NCI-H2107 (cell line): ENCODE data around the gene DNAJB4.
A peak's percentile ranks its signal among the peaks of the same experiment; 100 is the strongest.
"Not testable (repeated sequence)": the region's sequence is repeated elsewhere in the genome, so short reads cannot be mapped to it uniquely, and the experiment has no call there.

Source experiments
- DNase-seq: peaks from one replicate; lab custom pipeline; 2025; lab: John Stamatoyannopoulos, UW

Gene DNAJB4

DNA sequence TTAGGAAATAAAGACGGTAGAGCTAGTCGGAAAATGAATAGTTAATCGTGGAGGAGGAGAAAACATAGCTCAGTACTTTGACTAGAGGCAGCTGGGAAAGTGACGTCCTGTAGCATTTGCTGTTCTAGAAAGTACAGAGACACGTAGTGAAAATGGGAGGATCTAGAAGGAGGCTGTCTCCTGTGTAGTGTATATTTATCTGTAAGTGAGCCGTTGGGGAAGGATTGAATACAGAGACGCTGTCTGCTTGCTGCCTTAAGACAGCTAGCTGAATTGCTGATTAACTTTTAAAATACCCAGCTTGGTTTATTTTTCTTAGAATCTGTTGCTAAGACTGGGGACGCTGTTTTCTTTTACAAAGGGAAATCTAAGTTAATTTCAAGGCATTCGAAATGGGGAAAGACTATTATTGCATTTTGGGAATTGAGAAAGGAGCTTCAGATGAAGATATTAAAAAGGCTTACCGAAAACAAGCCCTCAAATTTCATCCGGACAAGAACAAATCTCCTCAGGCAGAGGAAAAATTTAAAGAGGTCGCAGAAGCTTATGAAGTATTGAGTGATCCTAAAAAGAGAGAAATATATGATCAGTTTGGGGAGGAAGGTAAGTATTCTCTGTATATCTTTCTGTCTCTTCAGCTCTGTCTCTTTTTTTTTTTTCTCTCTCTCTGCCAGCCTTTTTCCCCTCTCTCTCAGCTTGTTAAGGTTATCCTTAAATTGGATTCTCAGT lies at the start of gene DNAJB4:
Gene DNAJB4 (plus strand): TSS at position 221 of the 729 bp plus-strand sequence. CDS start 172 bp downstream, at position 393.
- DNase-seq: no peak

DNA sequence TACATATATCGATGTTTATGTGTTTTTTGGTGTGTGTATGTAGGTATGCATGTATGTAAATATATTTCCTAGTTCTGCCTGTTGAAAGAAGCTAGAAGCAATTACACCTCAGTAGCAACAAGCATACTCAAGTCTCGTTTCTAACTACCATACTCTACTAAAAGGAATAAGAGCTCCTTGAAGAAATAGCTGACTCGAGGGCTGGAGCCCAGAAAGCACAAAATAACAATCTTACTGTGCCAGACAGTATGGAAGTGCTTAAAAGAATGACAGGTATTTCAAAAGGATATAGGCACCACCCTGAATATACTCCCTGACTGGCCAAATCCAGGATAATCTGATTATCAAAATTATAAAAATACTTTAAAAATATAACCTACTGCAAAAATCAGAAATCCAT lies 49.0 kb upstream of the DNAJB4 start:
- no peak for DNase-seq

DNA sequence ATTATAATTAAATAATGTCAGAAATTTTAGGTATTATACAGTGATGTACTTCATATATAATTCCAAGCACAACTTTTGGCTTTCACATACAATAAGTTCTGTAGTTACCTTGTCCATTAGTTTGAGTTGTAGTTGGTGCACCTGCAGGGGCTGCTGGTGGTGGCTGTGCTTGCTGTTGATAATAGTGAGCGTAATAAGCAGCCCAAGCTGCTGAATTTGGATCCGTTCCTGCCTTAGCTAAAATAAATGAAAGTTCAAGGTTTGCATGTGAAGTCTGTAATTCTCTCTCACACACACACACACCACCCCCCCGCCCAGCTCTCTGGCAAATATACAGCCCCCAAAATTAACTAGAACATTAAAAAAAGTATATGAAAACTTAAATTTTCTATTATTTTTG lies 48.3 kb upstream of the DNAJB4 start:
- DNase-seq: no peak

DNA sequence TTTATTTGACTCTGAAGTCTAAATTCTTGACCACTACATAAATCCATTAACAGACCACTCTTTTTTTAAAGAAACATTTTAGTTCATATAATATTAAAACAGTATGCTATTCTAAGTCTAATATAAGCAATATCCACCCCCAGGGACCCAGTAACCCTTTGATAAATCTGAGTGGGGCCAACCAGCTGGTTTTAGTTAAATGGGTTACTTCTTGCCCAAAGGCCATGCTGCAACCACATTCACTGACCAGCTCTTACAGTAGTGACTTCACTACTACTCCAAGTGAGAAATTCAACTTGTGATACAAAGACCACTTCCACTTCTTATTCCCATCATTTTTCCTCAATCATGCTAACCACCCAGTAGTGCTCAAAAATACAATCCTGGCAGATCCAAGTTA lies 46.3 kb upstream of the DNAJB4 start:
- no peak for DNase-seq

DNA sequence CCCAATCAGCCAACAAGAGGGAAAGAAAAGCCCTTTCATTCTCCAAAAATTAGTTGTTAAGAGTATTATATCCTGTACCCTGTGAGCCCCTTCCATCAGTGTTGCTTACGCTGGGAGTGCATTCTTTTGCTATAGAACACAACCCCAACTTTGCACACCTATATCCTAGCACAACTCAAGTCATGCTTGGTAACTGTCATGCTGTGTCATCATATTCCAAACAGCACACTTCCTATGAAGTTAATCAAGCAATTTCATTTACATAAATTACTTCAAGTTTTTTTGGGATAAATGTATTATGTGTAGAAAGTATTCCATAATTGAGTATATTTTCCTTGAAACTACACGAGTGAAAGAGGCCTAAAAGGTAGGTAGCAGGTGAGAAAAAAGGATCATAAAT lies 45.9 kb upstream of the DNAJB4 start:
- DNase-seq: no peak

DNA sequence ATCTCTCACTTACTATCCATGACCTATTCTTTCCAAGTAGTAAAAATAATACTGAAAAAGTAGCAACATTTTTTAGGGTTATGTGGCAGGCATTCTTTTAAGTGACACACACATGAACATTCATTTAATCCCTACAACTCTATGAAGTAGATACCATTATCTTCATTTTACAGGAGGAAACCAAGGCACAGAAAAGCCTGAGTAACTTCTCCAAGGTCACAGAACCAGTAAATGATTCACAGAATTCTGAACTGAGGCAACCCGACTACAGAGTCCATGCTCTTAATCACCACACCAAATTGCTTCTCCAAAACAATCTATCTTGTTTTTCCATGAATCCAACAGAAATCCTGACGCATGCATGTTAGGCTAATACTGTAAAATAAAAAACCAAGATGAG lies 43.3 kb upstream of the DNAJB4 start:
- DNase-seq: no peak

DNA sequence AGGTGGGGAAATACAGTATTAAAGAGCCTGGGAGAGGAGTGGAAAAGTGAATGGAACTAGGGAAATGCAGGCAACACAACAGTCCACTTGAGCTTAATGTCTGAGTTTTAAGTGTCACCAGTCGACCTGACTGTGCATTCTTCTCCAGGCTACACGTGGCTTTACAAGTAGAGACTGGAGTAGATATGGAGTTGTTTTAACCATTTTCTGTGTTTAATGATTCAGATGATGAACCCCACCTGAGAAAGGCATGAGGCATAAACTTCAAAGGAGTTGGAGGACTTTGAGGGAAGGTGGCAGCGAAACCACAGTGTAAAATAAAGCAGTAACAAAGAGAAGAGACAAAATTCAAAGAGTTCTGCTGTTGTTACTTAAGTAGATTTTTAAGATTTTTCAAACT lies 38.4 kb upstream of the DNAJB4 start:
- DNase-seq: no peak

DNA sequence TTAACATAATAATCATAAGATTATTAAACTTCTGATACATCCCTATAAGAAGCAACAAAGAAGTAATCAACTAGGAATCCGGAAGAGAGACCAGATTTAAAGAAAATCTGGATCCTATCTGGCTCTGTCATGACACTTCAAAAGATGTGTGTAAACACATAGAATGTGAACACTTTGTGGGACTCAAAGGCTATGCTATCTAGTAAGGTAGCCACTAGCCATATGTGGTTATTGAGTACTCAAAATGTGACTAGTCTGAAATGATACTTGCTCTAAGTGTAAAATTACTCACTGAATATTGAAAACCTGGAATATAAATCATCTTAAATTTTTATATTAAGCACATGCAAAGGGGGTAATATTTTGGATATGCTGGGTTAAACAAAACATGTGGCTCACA lies 34.5 kb upstream of the DNAJB4 start:
- no peak for DNase-seq

DNA sequence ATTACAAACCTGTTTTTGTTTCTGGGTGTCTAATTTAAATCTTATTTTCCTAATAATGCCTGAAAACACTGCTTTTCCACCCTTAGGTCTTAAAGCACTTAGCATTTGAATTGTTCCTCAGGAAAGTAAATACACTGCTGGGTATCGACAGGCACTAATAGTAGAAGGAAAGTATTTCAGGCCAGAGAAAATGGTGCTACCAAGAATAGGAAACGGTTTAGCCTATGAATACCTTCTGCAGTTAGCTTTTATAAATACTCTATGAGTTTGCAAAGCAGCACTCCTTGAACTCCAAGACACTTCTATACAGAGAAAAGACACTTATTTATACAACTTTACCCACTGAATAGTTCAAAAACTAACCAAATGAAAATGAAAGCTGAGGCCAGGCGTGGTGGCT lies 32.7 kb upstream of the DNAJB4 start:
- DNase-seq: no peak

DNA sequence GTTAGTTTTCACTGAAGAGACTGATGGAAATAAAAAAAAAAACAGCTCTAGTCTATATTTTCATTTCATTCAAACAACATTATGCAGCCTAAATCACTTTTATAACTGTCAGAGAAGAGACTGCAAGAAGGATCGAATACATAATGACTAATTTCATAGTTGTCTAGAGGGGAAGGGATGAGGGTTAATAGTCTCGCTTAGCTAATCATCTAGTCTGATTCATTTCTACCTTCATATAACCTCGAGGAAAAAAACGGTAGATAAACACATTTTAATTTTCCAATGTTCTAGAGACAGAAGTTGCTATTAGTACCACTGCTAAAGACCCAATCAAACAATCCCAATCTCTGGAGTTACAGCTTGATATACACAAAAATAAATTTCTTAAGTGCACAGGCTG lies 29.4 kb upstream of the DNAJB4 start:
- DNase-seq: no peak

DNA sequence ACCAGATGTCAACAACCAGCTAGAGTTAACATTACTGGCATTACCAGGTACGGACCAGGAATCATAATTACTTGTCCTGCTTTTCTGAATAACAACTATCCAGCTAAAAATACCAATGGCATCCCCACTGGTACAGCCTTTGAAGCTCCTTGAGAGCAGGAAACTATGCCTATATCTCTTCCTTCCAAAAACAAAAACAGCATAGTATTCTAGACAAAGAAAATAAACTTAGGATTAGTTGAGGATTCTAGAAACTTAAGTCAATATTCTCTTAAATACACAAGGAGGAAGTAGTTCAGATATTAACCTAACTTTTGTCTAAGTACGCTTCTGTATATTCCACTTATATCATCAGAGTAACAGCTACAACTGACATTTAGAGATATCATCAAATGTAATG lies 28.8 kb upstream of the DNAJB4 start:
- no peak for DNase-seq

DNA sequence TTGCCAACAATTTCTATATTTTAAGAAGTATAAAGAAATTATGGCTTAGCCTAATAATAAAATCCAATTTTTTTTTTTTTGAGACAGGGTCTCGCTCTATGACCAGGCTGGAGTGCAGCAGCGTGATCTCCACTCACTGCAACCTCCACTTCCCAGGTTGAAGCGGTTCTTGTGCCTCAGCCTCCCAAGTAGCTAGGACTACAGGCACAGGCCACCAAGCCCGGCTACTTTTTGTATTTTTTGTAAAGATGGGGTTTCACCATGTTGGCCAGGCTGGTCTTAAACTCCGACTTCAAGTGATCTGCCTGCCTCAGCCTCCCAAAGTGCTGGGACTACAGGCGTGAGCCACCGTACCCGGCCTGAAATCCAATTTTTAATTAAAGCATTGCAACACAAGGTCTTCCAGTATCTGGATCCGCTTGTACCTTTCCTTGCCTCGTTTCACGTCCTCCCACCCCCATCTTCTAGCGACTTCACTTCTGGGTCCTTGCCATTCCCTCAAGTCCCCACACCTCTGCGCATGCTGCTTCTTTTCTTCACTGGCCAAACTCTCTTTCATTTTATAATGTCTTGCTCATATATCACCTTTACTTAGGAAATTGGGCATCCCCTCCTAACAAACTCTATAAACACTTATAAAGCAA lies 28.2 kb upstream of the DNAJB4 start:
- no peak for DNase-seq

DNA sequence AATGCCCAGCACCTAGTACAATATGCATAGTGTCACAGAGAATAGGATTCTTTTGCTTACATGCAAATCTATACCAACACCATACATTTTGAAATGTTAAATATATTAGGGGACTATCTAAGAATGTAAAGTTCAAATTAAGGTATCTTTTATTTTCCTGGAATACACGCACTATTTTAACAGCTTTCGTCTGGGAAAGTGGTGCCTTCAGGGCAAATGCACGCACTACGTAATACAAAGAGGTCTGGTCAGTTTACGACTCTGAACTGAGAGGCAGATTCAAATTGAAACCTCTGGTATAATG lies 26.8 kb upstream of the DNAJB4 start:
- no peak for DNase-seq

DNA sequence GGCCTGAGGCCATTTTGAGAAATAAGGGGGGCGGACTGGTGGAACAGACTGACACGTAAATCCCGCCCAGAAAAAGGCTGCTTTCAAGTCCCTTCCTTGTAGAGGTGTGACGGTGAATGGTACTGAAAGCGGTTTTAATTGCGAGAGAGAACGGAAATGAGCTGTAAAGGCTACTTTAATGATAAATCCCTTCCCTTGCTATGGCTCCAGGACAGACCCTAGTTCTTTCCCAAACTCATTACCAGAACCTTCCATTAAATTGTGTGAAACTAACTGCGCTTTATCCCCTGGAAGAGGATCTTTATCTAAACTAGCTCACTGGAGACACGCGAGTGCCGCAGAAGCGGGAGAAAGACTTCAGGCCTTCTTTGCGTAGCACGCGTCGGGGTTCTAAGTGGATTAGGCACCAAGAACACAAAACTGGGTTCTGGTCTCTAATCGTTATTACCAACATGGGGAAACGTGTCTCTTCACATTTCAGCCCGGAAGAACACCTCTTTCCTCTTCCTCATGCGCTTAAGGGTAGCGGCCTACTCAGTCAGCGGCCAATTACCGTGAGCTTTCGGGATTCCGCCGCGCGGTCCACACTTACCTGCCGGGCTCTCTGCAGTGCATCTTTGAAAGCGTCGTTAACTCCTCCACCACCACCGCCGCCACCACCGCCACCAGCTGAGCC lies 26.3 kb upstream of the DNAJB4 start:
- peak; percentile 81 for DNase-seq

DNA sequence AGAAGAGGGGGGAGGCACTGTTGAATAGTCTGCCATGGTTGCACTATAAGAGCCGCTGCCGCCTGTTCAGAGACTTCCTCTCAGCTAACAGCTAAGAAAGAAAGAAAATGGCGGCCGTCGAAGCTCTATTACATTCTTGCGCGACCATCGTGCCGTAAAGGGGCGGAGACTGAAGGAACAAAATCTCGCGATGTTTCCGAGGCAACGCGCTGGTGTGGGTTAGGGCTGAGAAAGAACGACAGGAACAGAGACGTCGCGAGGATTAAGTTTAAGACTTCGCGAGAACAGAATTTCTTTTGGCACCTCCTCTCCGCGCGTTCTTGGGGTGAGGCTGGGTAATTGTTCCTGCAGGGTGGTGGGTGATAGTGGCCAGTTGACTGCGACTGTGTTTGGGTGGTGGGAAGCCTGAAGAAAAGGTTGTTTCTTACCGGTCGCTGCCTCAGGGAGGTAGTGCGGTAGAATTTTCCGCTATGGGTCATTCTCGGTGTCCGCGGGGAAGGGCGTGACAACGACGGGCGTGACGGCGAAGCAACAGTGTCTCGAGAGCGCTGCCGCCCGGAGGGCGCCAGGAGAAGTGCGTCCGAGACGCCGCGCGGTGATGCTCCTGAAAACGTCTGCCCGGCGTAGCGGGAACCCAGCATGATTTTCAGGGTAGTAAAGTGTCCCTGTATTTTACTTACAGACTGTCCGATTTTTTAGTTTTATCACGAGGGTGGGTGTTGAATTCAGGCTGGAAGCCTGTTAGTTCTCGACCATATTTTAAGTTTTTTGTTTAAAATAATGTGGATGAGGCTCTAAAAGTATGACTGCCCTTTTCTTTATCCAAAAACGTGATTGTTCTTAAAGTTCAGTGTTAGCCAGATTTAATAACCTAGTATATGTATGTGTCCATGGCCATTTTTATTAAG lies 25.5 kb upstream of the DNAJB4 start, which contains the start of gene FUBP1:
Gene FUBP1 (minus strand): TSS at position 104 of the 908 bp plus-strand sequence. CDS start 68 bp downstream, at position 36.
- DNase-seq: peak; percentile 100

DNA sequence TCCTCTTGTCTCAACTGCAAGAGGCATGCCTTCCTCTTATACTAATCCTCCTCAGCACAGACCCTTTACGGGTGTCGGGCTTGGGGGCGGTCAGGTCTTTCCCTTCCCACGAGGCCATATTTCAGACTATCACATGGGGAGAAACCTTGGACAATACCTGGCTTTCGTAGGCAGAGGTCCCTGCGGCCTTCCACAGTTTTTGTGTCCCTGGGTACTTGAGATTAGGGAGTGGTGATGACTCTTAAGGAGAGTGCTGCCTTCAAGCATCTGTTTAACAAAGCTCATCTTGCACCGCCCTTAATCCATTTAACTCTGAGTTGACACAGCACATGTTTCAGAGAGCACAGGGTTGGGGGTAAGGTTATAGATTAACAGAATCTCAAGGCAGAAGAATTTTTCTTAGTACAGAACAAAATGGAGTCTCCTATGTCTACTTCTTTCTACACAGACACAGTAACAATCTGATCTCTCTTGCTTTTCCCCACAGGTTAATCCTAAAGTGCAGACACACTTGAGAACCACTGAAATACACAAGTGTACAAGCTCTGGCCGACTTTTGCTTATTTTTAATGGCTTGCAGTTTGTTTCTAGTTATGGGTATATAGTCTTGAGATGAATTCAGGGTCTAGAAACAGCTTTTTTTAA lies 21.3 kb upstream of the DNAJB4 start:
- not testable (repeated sequence) for DNase-seq

DNA sequence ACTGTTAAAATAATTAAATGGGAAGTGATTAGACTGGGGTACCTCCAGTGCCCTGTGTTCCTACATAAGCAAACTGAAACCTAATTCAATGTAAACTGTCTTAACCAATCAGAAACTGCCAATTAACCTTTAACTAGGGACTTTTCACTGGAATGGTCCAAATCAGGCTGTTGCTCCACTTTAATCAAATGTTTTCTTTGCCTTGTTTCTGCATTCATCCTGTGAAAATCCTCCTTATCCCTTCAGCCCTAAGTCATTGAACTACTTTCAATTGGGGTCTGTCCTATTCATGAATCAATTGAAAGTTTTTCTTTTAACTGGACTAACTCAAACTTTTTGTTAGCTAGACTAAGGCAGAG lies 20.8 kb upstream of the DNAJB4 start:
- DNase-seq: no peak

DNA sequence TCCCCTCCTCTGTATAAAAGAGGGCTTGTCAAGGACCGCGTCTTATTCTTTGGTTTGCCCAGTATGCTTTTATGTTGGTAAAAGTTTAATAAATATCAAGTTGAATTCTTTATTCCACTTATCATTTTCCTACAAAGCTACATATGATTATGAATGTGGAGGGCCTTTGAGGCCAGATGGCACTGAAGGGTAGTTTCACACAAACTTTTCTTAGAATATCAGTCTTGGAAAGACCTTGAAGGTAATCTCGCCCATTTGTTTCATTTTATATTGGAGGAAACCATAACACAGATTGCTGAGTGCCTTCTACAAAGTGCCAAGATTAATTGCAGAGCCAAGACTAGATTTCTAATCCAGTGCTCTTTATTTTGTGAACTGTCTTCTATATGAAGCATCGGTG lies 20.1 kb upstream of the DNAJB4 start:
- DNase-seq: no peak

DNA sequence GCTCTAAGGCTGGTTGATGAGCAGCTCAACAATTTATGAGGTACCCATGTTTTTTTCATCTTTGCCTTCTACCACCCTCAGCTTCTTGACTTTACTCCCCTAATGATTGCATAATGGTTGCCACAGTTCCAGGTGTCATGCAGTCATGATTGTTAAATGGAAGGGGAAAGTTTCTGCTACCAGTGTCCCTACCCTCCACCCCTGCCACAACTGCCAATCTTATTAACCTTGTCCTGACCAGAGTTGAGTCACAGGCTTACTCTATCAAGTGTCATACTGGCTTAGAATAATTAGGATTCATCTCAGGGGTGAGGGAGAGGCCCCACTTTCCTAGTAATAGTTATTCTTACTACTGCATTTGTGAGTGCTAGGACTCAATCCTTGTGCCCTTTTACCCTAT lies 17.9 kb upstream of the DNAJB4 start:
- DNase-seq: no peak

DNA sequence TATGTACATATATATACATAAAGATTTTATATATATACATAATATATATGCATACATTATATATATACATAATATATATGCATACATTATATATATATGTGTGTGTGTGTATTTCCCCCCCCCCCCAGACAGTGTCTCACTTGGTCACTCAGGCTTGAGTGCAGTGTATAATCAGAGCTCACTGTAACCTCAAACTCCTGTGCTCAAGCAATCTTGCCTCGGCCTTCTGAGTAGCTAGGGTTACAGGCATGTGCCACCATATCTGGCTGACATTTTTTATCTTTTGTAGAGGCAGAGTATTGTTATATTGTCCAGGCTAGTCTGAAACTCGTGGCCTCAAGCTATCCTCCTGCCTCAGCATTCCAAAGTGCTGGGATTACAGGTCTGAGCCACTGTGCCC lies 16.8 kb upstream of the DNAJB4 start:
- no peak for DNase-seq

DNA sequence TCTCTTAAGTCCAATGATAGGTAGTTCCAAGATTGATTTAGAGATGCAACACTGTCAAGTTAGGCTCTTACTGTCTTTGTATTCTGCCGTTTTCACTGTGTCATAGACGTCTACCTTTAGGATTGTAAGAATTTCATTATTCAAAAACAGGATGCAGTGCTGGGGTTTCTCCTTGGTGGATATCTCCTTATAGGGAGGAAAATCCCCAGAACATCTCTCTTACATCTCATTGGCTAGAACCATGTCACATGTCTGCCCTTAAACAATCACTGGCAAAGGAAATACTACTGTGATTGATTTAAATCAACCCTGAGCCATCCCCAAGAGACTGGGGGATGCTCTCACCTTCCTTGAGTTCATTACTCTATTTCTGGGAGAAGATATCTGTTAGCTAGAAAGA lies 15.0 kb upstream of the DNAJB4 start:
- no peak for DNase-seq

DNA sequence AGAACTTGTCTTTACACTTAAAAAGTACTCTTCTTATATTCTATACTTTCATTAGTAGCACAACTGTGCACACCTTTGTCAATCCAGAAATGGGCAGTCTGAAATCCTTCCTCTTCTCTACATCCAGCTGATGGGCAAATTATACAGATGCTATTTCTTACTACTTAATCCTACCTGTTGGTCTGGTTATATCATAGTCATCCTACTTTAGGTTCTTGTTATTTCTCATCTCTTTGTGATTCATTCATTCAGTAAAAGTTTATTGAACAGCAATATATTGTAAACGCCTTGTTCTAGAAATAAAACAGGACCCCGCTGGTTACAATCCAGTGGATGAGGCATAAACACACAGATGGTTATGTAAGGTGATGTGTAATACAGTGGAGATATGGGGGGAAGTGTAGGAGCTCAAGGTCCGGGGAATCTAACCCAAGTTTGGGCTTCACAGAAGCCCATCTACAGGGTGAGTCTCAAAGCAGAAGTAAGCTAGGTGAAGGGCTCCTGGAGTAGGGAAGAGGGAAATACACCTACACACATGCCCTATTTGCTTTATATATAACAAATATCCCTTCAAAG lies 14.0 kb upstream of the DNAJB4 start:
- DNase-seq: no peak
